Heart left ventricle (tissue), 13 donors: ENCODE measurements around the gene SLC7A6OS.

Experiments used
- CTCF ChIP-seq, 12 donors: fragments of 200-600 bp; sonication (generic) in 4 of 12; IDR thresholded peaks; one replicate each; pipeline versions ENCODE4 v1.5.0 to v1.8.0; 2018 to 2022; ENCODE audit warnings: antibody characterized with exemption in 12 of 12, mild to moderate bottlenecking in 5 of 12
- POLR2A ChIP-seq, 2 donors: fragments of 450-650 bp; IDR thresholded peaks; one replicate each; pipeline ENCODE4 v1.6.1; 2017; ENCODE audit warnings: antibody characterized with exemption in 2 of 2, mild to moderate bottlenecking in 2 of 2, moderate library complexity in 2 of 2
- donor health status: ischemic (EF 13 %, LVEDD 7.1; RV severe dilation, severe dysfunction).
- donor health status: DM: no; HTN: yes; CAD: no.
- donor health status: DM: no; HTN: no; CAD: no.
- donor health status: ischemic (EF 25% LVEDD 6.9; RV normal size, moderate dysfunction).
- donor health status: ischemic (EF 25% LVEDD 5.7; RV mildly dilated, moderate dysfunction).
- donor health status: ischemic (EF 35%, LVEDD 5.7; RV mildly dilated, moderate dysfunction).
- donor health status: nonischemic (EF 11% LVEDD 7.7; RV severe dilation, severe dysfunction).
- donor health status: DM: yes; HTN: yes; CAD: no.
- donor health status: PGD.
- donor health status: ischemic (EF 29% LVEDD 5.4; RV normal size, mild dysfunction).
- donor health status: nonischemic (EF 23%, LVEDD 6.1; RV moderate dilation, normal function).

GRCh38 chr16:68281368-68282063 is 29.2 kb downstream of the SLC7A6OS start:
- TF ChIP-seq POLR2A (IDR thresholded peaks at IDR 0.05) (no peak), CTCF (IDR thresholded peaks at IDR 0.05) (no peak)
